HUES64 (cell line): ENCODE results near the gene FCGR3A.
A peak's percentile ranks its signal among the peaks of the same experiment; 100 is the strongest.
"Not testable (repeated sequence)": the region's sequence is repeated elsewhere in the genome, so short reads cannot be mapped to it uniquely, and the experiment has no call there.

Experiments used
- H3K27ac ChIP-seq: 2 replicates; pipeline ENCODE4 v1.7.0; 2013; ENCODE audit warnings: low read depth, low read length, inconsistent platforms
- H3K27me3 ChIP-seq: 2 replicates; pipeline ENCODE4 v1.6.1; 2013; ENCODE audit warnings: mild to moderate bottlenecking, low read length; ENCODE audit not compliant: insufficient read depth
- H3K36me3 ChIP-seq: 2 replicates; pipeline ENCODE4 v1.6.1; 2013; ENCODE audit warnings: mild to moderate bottlenecking, low read length; ENCODE audit not compliant: insufficient read depth
- H3K4me1 ChIP-seq: 2 replicates; pipeline ENCODE4 v1.6.1; 2013; ENCODE audit warnings: mild to moderate bottlenecking, low read length, moderate library complexity; ENCODE audit not compliant: insufficient read depth
- H3K4me3 ChIP-seq: 2 replicates; pipeline ENCODE4 v1.5.1; 2013; ENCODE audit warnings: mild to moderate bottlenecking, low read length, moderate library complexity
- H3K9ac ChIP-seq: 2 replicates; pipeline ENCODE4 v1.6.1; 2013; ENCODE audit warnings: mild to moderate bottlenecking, low read depth, low read length
- H3K9me3 ChIP-seq: 2 replicates; pipeline ENCODE4 v1.6.1; 2013; ENCODE audit warnings: low read depth, low read length; ENCODE audit not compliant: insufficient read depth
- WGBS: fragments of 150-250, 120-280 bp; methylation state at CpG from one replicate; pipeline ENCODE4 v1.1.7; 2013; ENCODE audit warnings: missing lambda C conversion rate; 5-methylcytosine and 5-hydroxymethylcytosine counted together

The FCGR3A gene

GRCh38 chr1:161554815-161555417 lies 5.3 kb upstream of the FCGR3A start:
- H3K36me3 ChIP-seq, H3K27ac ChIP-seq, H3K4me1 ChIP-seq, H3K9me3 ChIP-seq, H3K9ac ChIP-seq, H3K4me3 ChIP-seq, H3K27me3 ChIP-seq: not testable (repeated sequence)
- WGBS: no CpG with 5 or more reads among the region's 1 CpG

- not testable (repeated sequence) for H3K36me3 ChIP-seq, H3K4me1 ChIP-seq, H3K9me3 ChIP-seq, H3K9ac ChIP-seq, H3K27ac ChIP-seq, H3K4me3 ChIP-seq, H3K27me3 ChIP-seq
- WGBS: 89% methylated on average over 1 of the region's 3 CpGs
These were observed 4.7 kb upstream of the FCGR3A start for GRCh38 chr1:161554340-161554739.

GRCh38 chr1:161553631-161554030 lies 4.0 kb upstream of the FCGR3A start:
- H3K4me3 ChIP-seq, H3K27me3 ChIP-seq, H3K9me3 ChIP-seq, H3K4me1 ChIP-seq, H3K27ac ChIP-seq, H3K36me3 ChIP-seq, H3K9ac ChIP-seq: not testable (repeated sequence)
- 88% methylated on average over 1 of the region's 2 CpGs for WGBS

GRCh38 chr1:161550942-161551341 lies 1.3 kb upstream of the FCGR3A start:
- WGBS: 89% methylated on average over 4 of the region's 5 CpGs
- H3K4me3 ChIP-seq, H3K36me3 ChIP-seq, H3K9me3 ChIP-seq, H3K27ac ChIP-seq, H3K27me3 ChIP-seq, H3K4me1 ChIP-seq, H3K9ac ChIP-seq: not testable (repeated sequence)

- H3K4me1 ChIP-seq, H3K9me3 ChIP-seq, H3K36me3 ChIP-seq, H3K4me3 ChIP-seq, H3K27me3 ChIP-seq, H3K27ac ChIP-seq, H3K9ac ChIP-seq: not testable (repeated sequence)
- WGBS: 86% methylated on average over 1 of the region's 2 CpGs
These were observed 740 bp downstream of the FCGR3A start for GRCh38 chr1:161548749-161549406.

GRCh38 chr1:161547995-161548741 lies 1.4 kb downstream of the FCGR3A start:
- 90% methylated on average over 5 of the region's 8 CpGs for WGBS
- not testable (repeated sequence) for H3K9ac ChIP-seq, H3K27me3 ChIP-seq, H3K27ac ChIP-seq, H3K4me1 ChIP-seq, H3K4me3 ChIP-seq, H3K36me3 ChIP-seq, H3K9me3 ChIP-seq

- H3K27me3 ChIP-seq: peaks cover 15% of the 10 kb centered on the region
- H3K36me3 ChIP-seq, H3K9me3 ChIP-seq, H3K9ac ChIP-seq, H3K27ac ChIP-seq, H3K4me1 ChIP-seq, H3K4me3 ChIP-seq: not testable (repeated sequence)
- 89% methylated on average over 10 of the region's 11 CpGs for WGBS
These were observed 4.5 kb downstream of the FCGR3A start for GRCh38 chr1:161545005-161545731.

- H3K36me3 ChIP-seq, H3K27ac ChIP-seq, H3K4me3 ChIP-seq, H3K9me3 ChIP-seq, H3K9ac ChIP-seq, H3K4me1 ChIP-seq: not testable (repeated sequence)
- WGBS: no CpG with 5 or more reads among the region's 1 CpG
- H3K27me3 ChIP-seq: peaks cover 15% of the 10 kb centered on the region
These were observed 6.5 kb downstream of the FCGR3A start for GRCh38 chr1:161543125-161543524.

- 95% methylated on average over 4 of the region's 5 CpGs for whole genome bisulfite sequencing
- H3K9ac ChIP-seq, H3K27ac ChIP-seq: not testable (repeated sequence)
These were observed 7.5 kb downstream of the FCGR3A start for GRCh38 chr1:161542091-161542559.

GRCh38 chr1:161540570-161540960 lies 9.1 kb downstream of the FCGR3A start:
- H3K4me1 ChIP-seq, H3K36me3 ChIP-seq, H3K9ac ChIP-seq, H3K9me3 ChIP-seq, H3K27ac ChIP-seq: not testable (repeated sequence)
- Histone ChIP-seq H3K27me3 (peaks cover 15% of the 10 kb centered on the region), H3K4me3 (peak overlapping the region; percentile 82)
- WGBS: 67% methylated on average over 10 of the region's 10 CpGs

More at GRCh38 chr1:161542091-161542559, 7.5 kb downstream of the FCGR3A start:
- H3K36me3 ChIP-seq, H3K4me1 ChIP-seq, H3K9me3 ChIP-seq, H3K4me3 ChIP-seq: not testable (repeated sequence)
- peaks cover 15% of the 10 kb centered on the region for H3K27me3 ChIP-seq
